ENCODE data around the gene ROR2. TPM values are rescaled to one million over a fixed set of nuclear protein-coding genes. Genes with fewer than 3 reads are reported as not detected.

ROR2 gene
- total and polyA plus RNA-seq, 4 donors = 0.13 to 0.84 (median 0.52) TPM

GRCh38 chr9:91809581-91810285, 140.3 kb downstream of the ROR2 start:
- 87% methylated on average over 24 of the region's 24 CpGs for WGBS
- H3K9ac ChIP-seq (ENCODE audit: low read depth in 1 of 2, low read length in 2 of 2) = no peak overlapping the region
- peak; percentile 31 for DNase-seq (ENCODE audit: low spot score)
- H3K36me3 ChIP-seq (ENCODE audit: control insufficient read depth in 4 of 4, insufficient read depth in 3 of 4, low read depth in 1 of 4, low read length in 3 of 4) = no peaks in the 10 kb centered on the region
- H3K9me3 ChIP-seq (ENCODE audit: control insufficient read depth in 4 of 4, low read length in 3 of 4) = no peaks in the 10 kb centered on the region
- no peaks in the 10 kb centered on the region for H3K27me3 ChIP-seq (ENCODE audit: control insufficient read depth in 4 of 4, insufficient read depth in 4 of 4, low read length in 3 of 4)
- no peaks in the 10 kb centered on the region for H3K4me1 ChIP-seq (ENCODE audit: control insufficient read depth in 4 of 4, insufficient read depth in 4 of 4, low read length in 3 of 4)
- TF ChIP-seq HNF4G (IDR thresholded peaks at IDR 0.05) (no peak), YY1 (IDR thresholded peaks at IDR 0.05) (no peak), RXRA (IDR thresholded peaks at IDR 0.05) (no peak), ATF3 (IDR thresholded peaks at IDR 0.05) (no peak), CTCF (IDR thresholded peaks at IDR 0.05; ENCODE audit: low read depth, low read length, missing input control) (no peak), FOXA1 (IDR thresholded peaks at IDR 0.05) (no peak), GABPA (IDR thresholded peaks at IDR 0.05 in 1 of 2, conservative IDR thresholded peaks at IDR 0.05 in 1 of 2) (no peak), NR2F2 (IDR thresholded peaks at IDR 0.05) (no peak)
- TF ChIP-seq, protein P1, sequence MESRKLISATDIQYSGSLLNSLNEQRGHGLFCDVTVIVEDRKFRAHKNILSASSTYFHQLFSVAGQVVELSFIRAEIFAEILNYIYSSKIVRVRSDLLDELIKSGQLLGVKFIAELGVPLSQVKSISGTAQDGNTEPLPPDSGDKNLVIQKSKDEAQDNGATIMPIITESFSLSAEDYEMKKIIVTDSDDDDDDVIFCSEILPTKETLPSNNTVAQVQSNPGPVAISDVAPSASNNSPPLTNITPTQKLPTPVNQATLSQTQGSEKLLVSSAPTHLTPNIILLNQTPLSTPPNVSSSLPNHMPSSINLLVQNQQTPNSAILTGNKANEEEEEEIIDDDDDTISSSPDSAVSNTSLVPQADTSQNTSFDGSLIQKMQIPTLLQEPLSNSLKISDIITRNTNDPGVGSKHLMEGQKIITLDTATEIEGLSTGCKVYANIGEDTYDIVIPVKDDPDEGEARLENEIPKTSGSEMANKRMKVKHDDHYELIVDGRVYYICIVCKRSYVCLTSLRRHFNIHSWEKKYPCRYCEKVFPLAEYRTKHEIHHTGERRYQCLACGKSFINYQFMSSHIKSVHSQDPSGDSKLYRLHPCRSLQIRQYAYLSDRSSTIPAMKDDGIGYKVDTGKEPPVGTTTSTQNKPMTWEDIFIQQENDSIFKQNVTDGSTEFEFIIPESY (IDR thresholded peaks at IDR 0.05) = no peak
- H3K27ac ChIP-seq (ENCODE audit: low read depth in 1 of 2, low read length in 2 of 2) = no peak overlapping the region
- H3K4me3 ChIP-seq (ENCODE audit: low read depth in 1 of 3, low read length in 3 of 3) = no peak overlapping the region

DNA sequence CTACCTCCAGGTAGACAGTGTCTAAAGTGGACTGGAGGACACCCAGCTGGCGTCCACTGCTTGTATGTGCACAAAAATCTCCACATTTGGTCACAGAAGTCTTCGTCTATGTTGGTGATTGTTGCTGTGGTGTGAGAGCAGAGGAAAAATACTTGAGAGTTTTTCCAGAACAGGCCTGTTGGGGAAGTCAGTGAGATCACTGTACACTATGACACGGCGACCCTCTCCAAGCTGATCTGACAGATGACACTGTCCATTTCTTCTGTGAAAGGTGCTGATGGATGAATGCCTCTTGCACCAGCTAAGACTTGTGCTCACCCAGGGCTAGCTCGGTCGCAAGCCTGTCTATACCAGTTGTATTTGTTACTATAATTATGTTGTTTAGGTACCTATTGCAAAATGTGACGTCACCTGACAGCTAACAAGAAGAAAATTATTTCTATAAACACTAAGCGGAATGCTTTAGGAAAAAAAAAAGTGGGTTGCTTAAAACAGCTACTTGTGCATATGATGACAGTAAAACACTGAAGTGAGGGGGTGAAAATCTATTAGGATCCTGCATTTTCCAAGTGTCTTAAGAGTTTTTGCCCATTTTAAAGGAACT, 142.3 kb downstream of the ROR2 start:
- WGBS = 88% methylated on average over 8 of the region's 8 CpGs
- no peaks in the 10 kb centered on the region for H3K4me1 ChIP-seq (ENCODE audit: control insufficient read depth in 4 of 4, insufficient read depth in 4 of 4, low read length in 3 of 4)

More for the DNA sequence above, 142.3 kb downstream of the ROR2 start:
- Histone ChIP-seq H3K27me3 (ENCODE audit: control insufficient read depth in 4 of 4, insufficient read depth in 4 of 4, low read length in 3 of 4) (no peaks in the 10 kb centered on the region), H3K9ac (ENCODE audit: low read depth in 1 of 2, low read length in 2 of 2) (no peak overlapping the region), H3K27ac (ENCODE audit: low read depth in 1 of 2, low read length in 2 of 2) (no peak overlapping the region), H3K36me3 (ENCODE audit: control insufficient read depth in 4 of 4, insufficient read depth in 3 of 4, low read depth in 1 of 4, low read length in 3 of 4) (no peaks in the 10 kb centered on the region), H3K4me3 (ENCODE audit: low read depth in 1 of 3, low read length in 3 of 3) (no peak overlapping the region), H3K9me3 (ENCODE audit: control insufficient read depth in 4 of 4, low read length in 3 of 4) (no peaks in the 10 kb centered on the region)
- peak; percentile 22 for DNase-seq (ENCODE audit: low spot score)
- TF ChIP-seq HNF4A (conservative IDR thresholded peaks at IDR 0.05) = no peak
- TF ChIP-seq, protein P1 (IDR thresholded peaks at IDR 0.05) = no peak
- TF ChIP-seq SP1 (IDR thresholded peaks at IDR 0.05) = no peak
- TF ChIP-seq EGR1 (IDR thresholded peaks at IDR 0.05; ENCODE audit: low read depth in 2 of 2) = no peak
- TF ChIP-seq CTCF (IDR thresholded peaks at IDR 0.05; ENCODE audit: low read depth, low read length, missing input control) = no peak

Measured in liver (tissue), 9 donors.